Uterus (tissue), 4 donors: Measurements from ENCODE around the gene KIRREL2. TPM values are rescaled to one million over a fixed set of nuclear protein-coding genes. Genes with fewer than 3 reads are reported as not detected.
"Not testable (repeated sequence)": the region's sequence is repeated elsewhere in the genome, so short reads cannot be mapped to it uniquely, and the experiment has no call there.

Experiments
- DNase-seq, 2 donors: peaks; one replicate each; pipeline ENCODE4 v3.0.0-alpha.2; 2019 to 2020
- H3K27ac ChIP-seq, 2 donors: fragments of 200-600 bp; sonication (generic); 1 replicate in 1 of 2; 2 replicates in 1 of 2; pipeline ENCODE4 v1.5.1; 2016 to 2018
- H3K27me3 ChIP-seq, 2 donors: fragments of 200-600 bp; sonication (generic); one replicate each; pipeline ENCODE4 v1.5.1; 2018 to 2019; ENCODE audit warnings: control low read depth in 1 of 2
- H3K36me3 ChIP-seq, 2 donors: fragments of 200-600 bp; sonication (generic); one replicate each; pipeline ENCODE4 v1.5.1; 2019; ENCODE audit warnings: control low read depth in 1 of 2
- H3K4me1 ChIP-seq, 2 donors: fragments of 200-600 bp; sonication (generic); one replicate each; pipeline ENCODE4 v1.5.1; 2018 to 2019; ENCODE audit warnings: control low read depth in 1 of 2
- H3K4me3 ChIP-seq, 2 donors: fragments of 200-600 bp; sonication (generic); 1 replicate in 1 of 2; 2 replicates in 1 of 2; pipeline ENCODE4 v1.5.1; 2018 to 2019; ENCODE audit warnings: mild to moderate bottlenecking in 1 of 2
- H3K9me3 ChIP-seq, 2 donors: fragments of 200-600 bp; sonication (generic); one replicate each; pipeline ENCODE4 v1.5.1; 2019; ENCODE audit warnings: control low read depth in 1 of 2
- CTCF ChIP-seq, 4 experiments: fragments of 200-600 bp in 2 of 4; fragments of 450-650 bp in 2 of 4; sonication (generic) in 2 of 4; IDR thresholded peaks; one replicate each; pipeline ENCODE4 v1.5.1; 2016 to 2019; ENCODE audit warnings: antibody characterized with exemption in 4 of 4, mild to moderate bottlenecking in 2 of 4, moderate library complexity in 1 of 4
- POLR2A ChIP-seq, 2 donors: fragments of 450-650 bp; IDR thresholded peaks; one replicate each; pipeline ENCODE4 v1.6.1; 2016; ENCODE audit warnings: antibody characterized with exemption in 2 of 2, mild to moderate bottlenecking in 1 of 2, moderate library complexity in 1 of 2
- intact Hi-C: fragments of 100-400 bp; cut with DNase I; formaldehyde crosslinking; loops from one replicate; pipeline ENCODE4 v1.15.1; 2023; ENCODE audit warnings: low total_unique reads
- total RNA-seq, 4 donors: library from RNA; depleted of rRNA in 3 of 4; stranded (reverse); fragments of >200 nt in 3 of 4; gene quantifications; one replicate each; pipeline versions ENCODE4 v1.1.0 to v1.2.4, GENCODE V29; 2014 to 2023
- donor health status: DM: yes; HTN: yes; CAD: no.

The KIRREL2 gene
- total RNA-seq, 4 donors from 2014 or later = 0.55 to 2.8 TPM; not detected in 2

DNA sequence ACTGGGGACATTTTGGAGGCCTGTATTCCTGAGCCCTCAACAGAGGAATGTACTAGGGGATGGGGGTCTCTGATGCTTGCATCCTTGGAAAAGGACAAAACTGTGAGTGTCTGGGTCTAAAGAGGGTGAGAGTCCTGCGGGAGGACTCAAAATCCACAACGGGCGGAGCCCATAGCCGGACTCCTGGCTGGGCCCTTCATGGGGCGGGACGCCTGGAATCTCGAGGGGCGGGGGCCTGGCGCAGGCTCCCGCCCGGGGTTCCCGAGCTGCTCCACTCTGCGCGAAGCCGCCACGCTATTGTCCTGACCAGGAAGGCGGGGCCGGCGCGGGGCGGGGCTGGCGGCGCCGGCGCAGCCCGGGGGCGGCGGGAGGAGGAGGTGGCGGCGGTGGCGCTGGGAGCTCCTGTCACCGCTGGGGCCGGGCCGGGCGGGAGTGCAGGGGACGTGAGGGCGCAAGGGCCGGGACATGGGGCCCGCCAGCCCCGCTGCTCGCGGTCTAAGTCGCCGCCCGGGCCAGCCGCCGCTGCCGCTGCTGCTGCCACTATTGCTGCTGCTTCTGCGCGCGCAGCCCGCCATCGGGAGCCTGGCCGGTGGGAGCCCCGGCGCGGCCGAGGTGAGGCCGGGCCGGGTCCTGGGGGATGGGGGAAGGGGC is 11.6 kb downstream of the KIRREL2 start, which contains the start of gene APLP1:
Gene APLP1, plus strand, starts transcription at position 403 of the 651 bp plus-strand sequence. Its CDS starts 63 bp downstream, at position 466.
- Histone ChIP-seq H3K4me1 (peaks cover 0 to 14% of the 10 kb centered on the region in 2 donors), H3K27me3 (peaks cover 0 to 3% of the 10 kb centered on the region in 2 donors), H3K9me3 (no peaks in the 10 kb centered on the region), H3K27ac (no peak within 1 kb of the TSS), H3K4me3 (peak within 1 kb of the TSS; percentile 5 to 31), H3K36me3 (no peaks in the 10 kb centered on the region)
- intact Hi-C loops = no loop called here
- TF ChIP-seq POLR2A (IDR thresholded peaks at IDR 0.05) (no peak), CTCF (IDR thresholded peaks at IDR 0.05) (no peak)
- peak; percentile 35 to 65 for DNase-seq

- Histone ChIP-seq H3K27ac (no peak overlapping the region), H3K4me3 (peak overlapping the region; percentile 5 to 31), H3K27me3 (peaks cover 0 to 3% of the 10 kb centered on the region in 2 donors), H3K4me1 (peaks cover 0 to 14% of the 10 kb centered on the region in 2 donors), H3K36me3 (no peaks in the 10 kb centered on the region), H3K9me3 (no peaks in the 10 kb centered on the region)
- intact Hi-C loops = no loop called here
- DNase-seq = no peak
- TF ChIP-seq CTCF (IDR thresholded peaks at IDR 0.05) (no peak), POLR2A (IDR thresholded peaks at IDR 0.05) (no peak)
Measured at GRCh38 chr19:35868823-35869326, 12.2 kb downstream of the KIRREL2 start.

GRCh38 chr19:35869327-35870123 is 12.8 kb downstream of the KIRREL2 start:
- Histone ChIP-seq H3K36me3 (no peaks in the 10 kb centered on the region), H3K27me3 (peaks cover 0 to 3% of the 10 kb centered on the region in 2 donors), H3K4me3 (no peak overlapping the region), H3K27ac (no peak overlapping the region), H3K9me3 (no peaks in the 10 kb centered on the region), H3K4me1 (peaks cover 0 to 14% of the 10 kb centered on the region in 2 donors)
- no peak for TF ChIP-seq POLR2A (IDR thresholded peaks at IDR 0.05)
- TF ChIP-seq CTCF (IDR thresholded peaks at IDR 0.05) = no peak
- intact Hi-C loops = no loop called here
- peak; percentile 47 to 63 for DNase-seq

- H3K9me3 ChIP-seq, H3K36me3 ChIP-seq, H3K4me3 ChIP-seq, H3K27ac ChIP-seq, H3K27me3 ChIP-seq, intact Hi-C loops: not testable (repeated sequence)
- DNase-seq = peak; percentile 26 to 34
- peaks cover 0 to 14% of the 10 kb centered on the region in 2 donors for H3K4me1 ChIP-seq
Measured at GRCh38 chr19:35870124-35870736, 13.5 kb downstream of the KIRREL2 start.

GRCh38 chr19:35870798-35871197 is 14.1 kb downstream of the KIRREL2 start:
- Histone ChIP-seq H3K9me3 (no peaks in the 10 kb centered on the region), H3K4me3 (no peak overlapping the region), H3K27me3 (peaks cover 0 to 3% of the 10 kb centered on the region in 2 donors), H3K4me1 (peaks cover 0 to 14% of the 10 kb centered on the region in 2 donors), H3K27ac (no peak overlapping the region), H3K36me3 (no peaks in the 10 kb centered on the region)
- no peak for DNase-seq
- TF ChIP-seq CTCF (IDR thresholded peaks at IDR 0.05) = no peak
- TF ChIP-seq POLR2A (IDR thresholded peaks at IDR 0.05) = no peak
- intact Hi-C loops = no loop called here
